DND-41 (cell line): Measurements from ENCODE around the gene DIS3L2.

Source experiments
- EZH2 ChIP-seq: IDR thresholded peaks from 3 replicates; pipeline ENCODE4 v1.6.1; 2012; ENCODE audit warnings: borderline replicate concordance, low read depth, mild to moderate bottlenecking, moderate library complexity, low read length, inconsistent platforms; ENCODE audit not compliant: severe bottlenecking
- TF ChIP-seq, protein P1 (sequence below): IDR thresholded peaks from 2 replicates; pipeline ENCODE4 v1.5.1; 2012; ENCODE audit warnings: borderline replicate concordance, low read length, moderate library complexity, mild to moderate bottlenecking; ENCODE audit not compliant: poor library complexity, severe bottlenecking; ENCODE audit errors: extremely low read depth

DNA sequence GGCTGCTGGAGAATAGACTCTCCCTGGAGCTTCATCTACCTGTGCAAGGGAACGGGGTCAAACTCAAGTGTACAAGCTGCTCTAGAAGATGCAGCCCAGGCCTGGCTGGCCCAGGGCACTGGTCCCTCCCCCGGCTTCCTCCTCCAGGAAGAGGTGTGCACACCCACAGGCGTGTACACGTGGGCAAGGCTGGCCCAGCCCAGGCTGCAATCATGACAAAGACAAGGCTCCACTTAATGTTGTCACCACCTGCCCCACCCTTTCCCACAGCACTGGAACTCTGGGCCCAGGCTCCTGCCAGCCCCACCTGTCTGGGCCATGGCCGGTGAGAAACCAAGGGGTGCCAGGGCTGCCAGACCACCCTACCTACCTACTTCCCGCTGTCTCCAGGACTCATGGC is 387.4 kb downstream of the DIS3L2 start:
- TF ChIP-seq EZH2, result no peak
- TF ChIP-seq, protein P1, sequence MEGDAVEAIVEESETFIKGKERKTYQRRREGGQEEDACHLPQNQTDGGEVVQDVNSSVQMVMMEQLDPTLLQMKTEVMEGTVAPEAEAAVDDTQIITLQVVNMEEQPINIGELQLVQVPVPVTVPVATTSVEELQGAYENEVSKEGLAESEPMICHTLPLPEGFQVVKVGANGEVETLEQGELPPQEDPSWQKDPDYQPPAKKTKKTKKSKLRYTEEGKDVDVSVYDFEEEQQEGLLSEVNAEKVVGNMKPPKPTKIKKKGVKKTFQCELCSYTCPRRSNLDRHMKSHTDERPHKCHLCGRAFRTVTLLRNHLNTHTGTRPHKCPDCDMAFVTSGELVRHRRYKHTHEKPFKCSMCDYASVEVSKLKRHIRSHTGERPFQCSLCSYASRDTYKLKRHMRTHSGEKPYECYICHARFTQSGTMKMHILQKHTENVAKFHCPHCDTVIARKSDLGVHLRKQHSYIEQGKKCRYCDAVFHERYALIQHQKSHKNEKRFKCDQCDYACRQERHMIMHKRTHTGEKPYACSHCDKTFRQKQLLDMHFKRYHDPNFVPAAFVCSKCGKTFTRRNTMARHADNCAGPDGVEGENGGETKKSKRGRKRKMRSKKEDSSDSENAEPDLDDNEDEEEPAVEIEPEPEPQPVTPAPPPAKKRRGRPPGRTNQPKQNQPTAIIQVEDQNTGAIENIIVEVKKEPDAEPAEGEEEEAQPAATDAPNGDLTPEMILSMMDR, result no peak
